Stimulated activated CD4-positive, alpha-beta T cell treated with anti-CD3 and anti-CD28 coated beads, Interleukin-2, amount 100 ng/mL, for 4 hours (primary cell): ENCODE results near the gene CEACAM21.

Source experiments
- DNase-seq: peaks from one replicate; pipeline ENCODE4 v3.0.0-alpha.2; 2020; ENCODE audit warnings: low read depth

Gene CEACAM21

GRCh38 chr19:41619018-41619556, 43.1 kb downstream of the CEACAM21 start:
- DNase-seq, result no peak

GRCh38 chr19:41620171-41620570, 44.2 kb downstream of the CEACAM21 start:
- no peak for DNase-seq

GRCh38 chr19:41621226-41621625, 45.3 kb downstream of the CEACAM21 start:
- DNase-seq, result no peak

GRCh38 chr19:41621654-41622053, 45.7 kb downstream of the CEACAM21 start:
- no peak for DNase-seq

- no peak for DNase-seq
Observed at GRCh38 chr19:41623360-41623759, 47.4 kb downstream of the CEACAM21 start.

- no peak for DNase-seq
Observed at GRCh38 chr19:41624515-41624914, 48.5 kb downstream of the CEACAM21 start.

- DNase-seq, result no peak
Observed at GRCh38 chr19:41624937-41625336, 49.0 kb downstream of the CEACAM21 start.

- DNase-seq, result no peak
Observed at GRCh38 chr19:41626278-41626677, 50.3 kb downstream of the CEACAM21 start.

- DNase-seq, result no peak
Observed at GRCh38 chr19:41626877-41627276, 50.9 kb downstream of the CEACAM21 start, which contains the start of gene CEACAM4. Gene CEACAM4, minus strand, starts transcription at chr19:41627074. Its CDS starts 111 bp downstream, at chr19:41626963.

- no peak for DNase-seq
Observed at GRCh38 chr19:41627966-41628675, 52.2 kb downstream of the CEACAM21 start.
